ENCODE results near the gene TTBK1. TPM values are rescaled to one million over a fixed set of nuclear protein-coding genes. Genes with fewer than 3 reads are reported as not detected.

The TTBK1 gene
- polyA plus RNA-seq, 1 donor from 2014 or later = 4.2 TPM

DNA sequence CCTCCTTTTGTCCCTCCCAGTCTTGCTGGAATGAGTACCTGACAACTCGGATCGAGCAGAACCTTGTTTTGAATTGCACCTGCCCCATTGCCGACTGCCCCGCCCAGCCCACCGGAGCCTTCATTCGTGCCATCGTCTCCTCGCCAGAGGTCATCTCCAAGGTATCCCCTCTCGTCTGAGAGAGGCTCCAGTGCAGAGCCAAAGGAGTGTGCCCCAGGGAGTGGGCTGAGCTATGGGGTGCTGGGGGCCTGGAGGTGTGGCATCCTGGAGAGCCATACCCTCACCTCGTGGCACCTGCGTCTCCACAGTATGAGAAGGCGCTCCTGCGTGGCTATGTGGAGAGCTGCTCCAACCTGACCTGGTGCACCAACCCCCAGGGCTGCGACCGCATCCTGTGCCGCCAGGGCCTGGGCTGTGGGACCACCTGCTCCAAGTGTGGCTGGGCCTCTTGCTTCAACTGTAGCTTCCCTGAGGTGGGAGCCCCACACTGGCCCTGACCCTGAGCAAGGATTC lies 22.8 kb upstream of the TTBK1 start:
- H3K9ac ChIP-seq (ENCODE audit: low read length) = no peak overlapping the region
- H3F3A ChIP-seq (ENCODE audit: insufficient read depth, low read length, poor library complexity, severe bottlenecking) = no peaks in the 10 kb centered on the region
- H3K4me3 ChIP-seq (ENCODE audit: low read length) = no peak overlapping the region
- H3K9me3 ChIP-seq (ENCODE audit: low read length) = no peaks in the 10 kb centered on the region
- no peaks in the 10 kb centered on the region for H3K79me2 ChIP-seq (replicated peaks; ENCODE audit: insufficient read depth, low read length)
- H3K9me2 ChIP-seq (ENCODE audit: insufficient read depth, low read length) = no peaks in the 10 kb centered on the region
- H3K27ac ChIP-seq (ENCODE audit: low read length) = no peak overlapping the region
- H4K20me1 ChIP-seq (ENCODE audit: insufficient read depth) = no peaks in the 10 kb centered on the region
- no peaks in the 10 kb centered on the region for H3K27me3 ChIP-seq (ENCODE audit: insufficient read depth, low read depth, low read length)
- H2AFZ ChIP-seq (ENCODE audit: low read depth, low read length) = no peak overlapping the region
- TF ChIP-seq RAD21 (conservative IDR thresholded peaks at IDR 0.05) (no peak), CTCF (IDR thresholded peaks at IDR 0.05; ENCODE audit: poor library complexity, severe bottlenecking) (no peak), EZH2 (IDR thresholded peaks at IDR 0.05; ENCODE audit: borderline replicate concordance, insufficient read depth, low read length, poor library complexity, severe bottlenecking) (no peak), POLR2AphosphoS5 (IDR thresholded peaks at IDR 0.05) (no peak), MXI1 (conservative IDR thresholded peaks at IDR 0.05; ENCODE audit: poor library complexity, severe bottlenecking) (no peak), EP300 (conservative IDR thresholded peaks at IDR 0.05; ENCODE audit: poor library complexity, severe bottlenecking) (no peak), SMC3 (conservative IDR thresholded peaks at IDR 0.05; ENCODE audit: poor library complexity) (no peak), TAF1 (IDR thresholded peaks at IDR 0.05; ENCODE audit: low read depth) (no peak)
- TF ChIP-seq, protein P1, sequence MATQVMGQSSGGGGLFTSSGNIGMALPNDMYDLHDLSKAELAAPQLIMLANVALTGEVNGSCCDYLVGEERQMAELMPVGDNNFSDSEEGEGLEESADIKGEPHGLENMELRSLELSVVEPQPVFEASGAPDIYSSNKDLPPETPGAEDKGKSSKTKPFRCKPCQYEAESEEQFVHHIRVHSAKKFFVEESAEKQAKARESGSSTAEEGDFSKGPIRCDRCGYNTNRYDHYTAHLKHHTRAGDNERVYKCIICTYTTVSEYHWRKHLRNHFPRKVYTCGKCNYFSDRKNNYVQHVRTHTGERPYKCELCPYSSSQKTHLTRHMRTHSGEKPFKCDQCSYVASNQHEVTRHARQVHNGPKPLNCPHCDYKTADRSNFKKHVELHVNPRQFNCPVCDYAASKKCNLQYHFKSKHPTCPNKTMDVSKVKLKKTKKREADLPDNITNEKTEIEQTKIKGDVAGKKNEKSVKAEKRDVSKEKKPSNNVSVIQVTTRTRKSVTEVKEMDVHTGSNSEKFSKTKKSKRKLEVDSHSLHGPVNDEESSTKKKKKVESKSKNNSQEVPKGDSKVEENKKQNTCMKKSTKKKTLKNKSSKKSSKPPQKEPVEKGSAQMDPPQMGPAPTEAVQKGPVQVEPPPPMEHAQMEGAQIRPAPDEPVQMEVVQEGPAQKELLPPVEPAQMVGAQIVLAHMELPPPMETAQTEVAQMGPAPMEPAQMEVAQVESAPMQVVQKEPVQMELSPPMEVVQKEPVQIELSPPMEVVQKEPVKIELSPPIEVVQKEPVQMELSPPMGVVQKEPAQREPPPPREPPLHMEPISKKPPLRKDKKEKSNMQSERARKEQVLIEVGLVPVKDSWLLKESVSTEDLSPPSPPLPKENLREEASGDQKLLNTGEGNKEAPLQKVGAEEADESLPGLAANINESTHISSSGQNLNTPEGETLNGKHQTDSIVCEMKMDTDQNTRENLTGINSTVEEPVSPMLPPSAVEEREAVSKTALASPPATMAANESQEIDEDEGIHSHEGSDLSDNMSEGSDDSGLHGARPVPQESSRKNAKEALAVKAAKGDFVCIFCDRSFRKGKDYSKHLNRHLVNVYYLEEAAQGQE (IDR thresholded peaks at IDR 0.05; ENCODE audit: borderline replicate concordance) = no peak
- H3K4me2 ChIP-seq (ENCODE audit: low read length) = no peak overlapping the region
- H3K36me3 ChIP-seq (ENCODE audit: insufficient read depth, low read length) = no peaks in the 10 kb centered on the region

GRCh38 chr6:43221046-43221972 lies 22.0 kb upstream of the TTBK1 start:
- Histone ChIP-seq H3K9me2 (ENCODE audit: insufficient read depth, low read length) (no peaks in the 10 kb centered on the region), H3K36me3 (ENCODE audit: insufficient read depth, low read length) (no peaks in the 10 kb centered on the region), H3K27ac (ENCODE audit: low read length) (no peak overlapping the region), H4K20me1 (ENCODE audit: insufficient read depth) (no peaks in the 10 kb centered on the region), H2AFZ (ENCODE audit: low read depth, low read length) (no peak overlapping the region), H3K79me2 (replicated peaks; ENCODE audit: insufficient read depth, low read length) (no peaks in the 10 kb centered on the region), H3K9me3 (ENCODE audit: low read length) (no peaks in the 10 kb centered on the region), H3F3A (ENCODE audit: insufficient read depth, low read length, poor library complexity, severe bottlenecking) (no peaks in the 10 kb centered on the region), H3K4me3 (ENCODE audit: low read length) (no peak overlapping the region), H3K9ac (ENCODE audit: low read length) (no peak overlapping the region), H3K27me3 (ENCODE audit: insufficient read depth, low read depth, low read length) (no peaks in the 10 kb centered on the region), H3K4me2 (ENCODE audit: low read length) (no peak overlapping the region)
- TF ChIP-seq EP300 (conservative IDR thresholded peaks at IDR 0.05; ENCODE audit: poor library complexity, severe bottlenecking) = no peak
- TF ChIP-seq SMC3 (conservative IDR thresholded peaks at IDR 0.05; ENCODE audit: poor library complexity) = no peak
- TF ChIP-seq EZH2 (IDR thresholded peaks at IDR 0.05; ENCODE audit: borderline replicate concordance, insufficient read depth, low read length, poor library complexity, severe bottlenecking) = no peak
- TF ChIP-seq TAF1 (IDR thresholded peaks at IDR 0.05; ENCODE audit: low read depth) = no peak
- TF ChIP-seq MXI1 (conservative IDR thresholded peaks at IDR 0.05; ENCODE audit: poor library complexity, severe bottlenecking) = no peak
- TF ChIP-seq RAD21 (conservative IDR thresholded peaks at IDR 0.05) = no peak
- no peak for TF ChIP-seq CTCF (IDR thresholded peaks at IDR 0.05; ENCODE audit: poor library complexity, severe bottlenecking)

Data from neural cell (in vitro differentiated cells).